ENCODE results near the gene ANKRD12.
A peak's percentile ranks its signal among the peaks of the same experiment; 100 is the strongest.
"Not testable (repeated sequence)": the region's sequence is repeated elsewhere in the genome, so short reads cannot be mapped to it uniquely, and the experiment has no call there.

The ANKRD12 gene

GRCh38 chr18:9136315-9137155 is at the start of gene ANKRD12:
Gene ANKRD12 (plus strand): TSS chr18:9136781. CDS start chr18:9182433, 45,652 bp downstream.
- DNase-seq, result peak; percentile 88

- no peak for DNase-seq
Observed at GRCh38 chr18:9087144-9087543, 49.4 kb upstream of the ANKRD12 start.

DNA sequence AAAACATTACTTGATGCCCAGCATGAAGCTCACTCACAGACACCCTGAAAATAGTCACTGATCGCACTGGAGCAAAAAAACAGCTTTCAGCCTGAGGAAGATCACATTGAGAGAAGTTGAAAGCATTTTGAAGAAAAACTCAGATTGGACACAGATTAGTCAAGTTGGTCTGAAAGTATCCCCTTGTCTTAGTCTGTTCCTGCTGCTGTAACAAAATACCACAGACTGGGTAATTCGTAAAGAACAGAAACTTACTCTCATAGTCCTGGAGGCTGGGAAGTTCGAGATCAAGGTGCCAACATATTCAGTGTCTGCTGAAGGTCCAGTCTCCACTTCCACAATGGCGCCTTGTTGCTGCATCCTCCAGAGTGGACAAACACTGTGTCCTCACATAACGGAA is 48.3 kb upstream of the ANKRD12 start:
- DNase-seq, result no peak

DNA sequence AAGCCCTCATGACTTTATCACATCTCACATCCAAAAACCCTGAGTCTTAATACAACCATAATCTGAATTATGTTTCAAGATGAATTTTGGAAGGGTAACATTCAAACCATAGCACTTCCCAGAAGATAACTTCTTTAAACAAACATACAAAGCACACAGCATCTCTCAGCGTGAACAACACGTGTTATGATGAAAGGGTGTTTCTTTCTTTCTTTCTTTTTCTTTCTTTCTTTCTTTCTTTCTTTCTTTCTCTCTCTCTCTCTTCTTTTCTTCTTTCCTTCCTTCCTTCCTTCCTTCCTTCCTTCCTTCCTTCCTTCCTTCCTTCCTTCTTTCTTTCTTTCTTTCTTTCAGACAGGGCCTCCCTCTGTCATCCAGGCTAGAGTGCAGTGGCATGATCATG is 47.9 kb upstream of the ANKRD12 start:
- not testable (repeated sequence) for DNase-seq

GRCh38 chr18:9090578-9090977 is 46.0 kb upstream of the ANKRD12 start:
- DNase-seq, result no peak

- no peak for DNase-seq
Observed at GRCh38 chr18:9091066-9091476, 45.5 kb upstream of the ANKRD12 start.

GRCh38 chr18:9092665-9093064 is 43.9 kb upstream of the ANKRD12 start:
- no peak for DNase-seq

- not testable (repeated sequence) for DNase-seq
Observed at GRCh38 chr18:9093109-9093508, 43.5 kb upstream of the ANKRD12 start.

GRCh38 chr18:9094307-9095226 is 42.0 kb upstream of the ANKRD12 start:
- DNase-seq, result no peak

DNA sequence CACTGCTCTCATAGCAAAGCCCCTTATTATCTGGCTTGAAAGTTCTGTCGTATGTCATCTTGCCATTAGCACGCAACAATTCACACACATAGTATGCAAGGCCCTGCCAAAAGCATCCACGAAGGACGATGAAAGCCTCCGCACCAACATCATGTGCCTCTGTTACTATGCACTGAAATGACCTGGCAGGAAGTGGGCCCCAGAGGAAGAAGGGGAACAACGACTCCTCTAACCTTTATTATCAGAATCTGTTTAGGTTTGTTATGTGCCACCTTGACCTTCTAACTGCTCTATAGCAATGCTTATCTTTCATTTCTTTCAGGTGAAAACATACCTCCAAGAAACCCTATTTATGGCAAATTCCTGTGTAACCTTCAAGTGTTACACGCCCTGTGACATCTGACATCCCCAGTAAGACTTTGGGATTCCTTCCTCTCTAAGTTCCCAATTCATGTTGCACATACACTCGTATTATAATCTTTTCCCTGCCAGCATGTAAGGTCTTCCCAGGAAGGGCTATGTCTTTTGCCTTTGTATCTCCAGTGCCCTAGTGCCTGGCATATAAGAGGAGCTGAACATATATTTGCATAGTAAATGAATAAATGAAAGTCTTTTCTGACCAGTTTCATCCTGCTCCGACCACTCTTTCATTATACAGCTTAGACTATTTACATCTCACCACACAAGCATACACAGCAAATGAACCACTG is 41.1 kb upstream of the ANKRD12 start:
- no peak for DNase-seq

GRCh38 chr18:9096007-9096371 is 40.6 kb upstream of the ANKRD12 start:
- no peak for DNase-seq

- no peak for DNase-seq
Observed at GRCh38 chr18:9096685-9097084, 39.9 kb upstream of the ANKRD12 start.

GRCh38 chr18:9097349-9097748 is 39.2 kb upstream of the ANKRD12 start:
- DNase-seq, result no peak

- DNase-seq, result no peak
Observed at GRCh38 chr18:9100796-9101195, 35.8 kb upstream of the ANKRD12 start.

- DNase-seq, result no peak
Observed at GRCh38 chr18:9101730-9102507, 34.7 kb upstream of the ANKRD12 start.

- DNase-seq, result peak; percentile 69
Observed at GRCh38 chr18:9102508-9103375, 33.8 kb upstream of the ANKRD12 start, which contains the start of gene NDUFV2. Gene NDUFV2 (plus strand): TSS chr18:9102699. CDS start chr18:9102744, 45 bp downstream.

GRCh38 chr18:9103376-9103873 is 33.2 kb upstream of the ANKRD12 start:
- no peak for DNase-seq

GRCh38 chr18:9104244-9104901 is 32.2 kb upstream of the ANKRD12 start:
- DNase-seq, result no peak

DNA sequence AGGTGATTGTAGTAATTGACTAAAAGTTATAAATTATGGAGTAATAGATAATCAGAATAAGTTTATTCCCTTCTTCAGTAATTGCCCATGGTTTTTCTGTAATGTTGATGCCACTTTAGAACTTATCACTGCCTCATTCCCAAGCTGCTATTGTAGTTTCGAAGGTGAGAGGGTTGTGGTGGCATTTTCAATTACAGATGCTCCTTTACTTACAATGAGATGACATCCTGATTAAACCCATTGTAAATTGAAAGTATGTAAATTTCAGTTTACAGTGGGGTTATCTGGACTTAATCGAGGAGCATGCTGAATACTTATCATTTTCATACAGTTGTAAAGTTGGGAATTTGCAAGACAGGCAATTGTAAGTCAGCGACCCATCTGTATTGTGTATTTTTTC is 31.2 kb upstream of the ANKRD12 start:
- DNase-seq, result no peak

DNA sequence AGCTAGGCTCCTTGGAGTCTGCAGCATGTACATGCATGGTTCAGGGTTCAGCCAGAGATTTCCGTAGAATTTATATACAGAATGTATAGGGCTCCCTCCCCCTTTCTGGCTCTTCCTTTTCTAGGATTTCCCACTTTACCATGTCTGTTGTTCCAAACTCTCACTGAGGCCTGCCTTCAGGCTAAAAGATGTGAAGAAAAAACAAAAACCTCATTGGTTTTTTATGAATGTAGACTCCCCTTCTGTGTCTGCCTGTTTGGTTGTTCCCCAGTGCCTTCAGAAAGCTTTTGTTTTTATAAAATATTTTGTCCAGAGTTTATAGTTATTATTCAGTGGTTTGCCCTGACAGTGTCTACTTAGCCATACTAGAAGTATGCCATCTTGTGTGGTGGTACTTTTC is 30.5 kb upstream of the ANKRD12 start:
- no peak for DNase-seq

Data from DMS 273 treated with DMSO at 0.1 percent for 48 hours (cell line).